H9 (cell line): Measurements from ENCODE around the gene IL1A. TPM values are rescaled to one million over a fixed set of nuclear protein-coding genes. Genes with fewer than 3 reads are reported as not detected.

Experiments
- DNase-seq: peaks from one replicate; pipeline ENCODE4 v3.0.0-alpha.2; 2017
- H2AFZ ChIP-seq: one replicate; pipeline ENCODE4 v1.6.1; 2013; ENCODE audit warnings: mild to moderate bottlenecking, low read length, control low read depth, moderate library complexity
- H2AK5ac ChIP-seq: 2 replicates; pipeline ENCODE4 v1.6.1; 2013; ENCODE audit warnings: low read length, control low read depth, mixed read lengths; ENCODE audit not compliant: insufficient read length
- H2BK120ac ChIP-seq: one replicate; pipeline ENCODE4 v1.6.1; 2013; ENCODE audit warnings: low read depth, mild to moderate bottlenecking, low read length, control low read depth, inconsistent platforms; ENCODE audit not compliant: poor library complexity, severe bottlenecking
- H2BK12ac ChIP-seq: 2 replicates; pipeline ENCODE4 v1.6.1; 2013; ENCODE audit warnings: low read length, control low read depth, mixed read lengths, low read depth; ENCODE audit not compliant: insufficient read length
- H2BK15ac ChIP-seq: 2 replicates; pipeline ENCODE4 v1.6.1; 2013; ENCODE audit warnings: low read depth, low read length, control low read depth
- H2BK20ac ChIP-seq: one replicate; pipeline ENCODE4 v1.6.1; 2013; ENCODE audit warnings: low read depth, mild to moderate bottlenecking, low read length, control low read depth, inconsistent platforms; ENCODE audit not compliant: poor library complexity, severe bottlenecking
- H2BK5ac ChIP-seq: 2 replicates; pipeline ENCODE4 v1.6.1; 2013; ENCODE audit warnings: low read length, control low read depth, mixed read lengths; ENCODE audit not compliant: insufficient read length
- H3K14ac ChIP-seq: 2 replicates; pipeline ENCODE4 v1.6.1; 2013; ENCODE audit warnings: low read length, control low read depth; ENCODE audit not compliant: insufficient read depth
- H3K18ac ChIP-seq: 2 replicates; pipeline ENCODE4 v1.6.1; 2013; ENCODE audit warnings: low read depth, mild to moderate bottlenecking, mixed read lengths, low read length, control low read depth; ENCODE audit not compliant: insufficient read length
- H3K23ac ChIP-seq: 2 replicates; pipeline ENCODE4 v1.6.1; 2013; ENCODE audit warnings: low read length, control low read depth, mixed read lengths, low read depth; ENCODE audit not compliant: insufficient read length
- H3K23me2 ChIP-seq: 2 replicates; pipeline ENCODE4 v1.6.1; 2013; ENCODE audit warnings: low read depth, mild to moderate bottlenecking, mixed read lengths, low read length, control low read depth; ENCODE audit not compliant: insufficient read length, poor library complexity, severe bottlenecking
- H3K27ac ChIP-seq: 2 replicates; pipeline ENCODE4 v1.5.1; 2013; ENCODE audit warnings: low read length, control low read depth, mixed read lengths, low read depth; ENCODE audit not compliant: insufficient read length
- H3K27me3 ChIP-seq: 2 replicates; pipeline ENCODE4 v1.6.1; 2013; ENCODE audit warnings: low read length, control low read depth, inconsistent platforms; ENCODE audit not compliant: insufficient read depth
- H3K4ac ChIP-seq: 2 replicates; pipeline ENCODE4 v1.6.1; 2013; ENCODE audit warnings: low read depth, mild to moderate bottlenecking, control low read depth, inconsistent platforms, low read length, moderate library complexity
- H3K4me1 ChIP-seq: 2 replicates; pipeline ENCODE4 v1.6.1; 2013; ENCODE audit warnings: low read length, control low read depth, inconsistent platforms; ENCODE audit not compliant: insufficient read depth
- H3K4me2 ChIP-seq: 2 replicates; pipeline ENCODE4 v1.6.1; 2013; ENCODE audit warnings: low read length, control low read depth, mixed read lengths; ENCODE audit not compliant: insufficient read length, insufficient read depth
- H3K56ac ChIP-seq: 2 replicates; pipeline ENCODE4 v1.6.1; 2013; ENCODE audit warnings: low read depth, mild to moderate bottlenecking, mixed read lengths, low read length, control low read depth; ENCODE audit not compliant: insufficient read length
- H3K79me1 ChIP-seq: 2 replicates; pipeline ENCODE4 v1.6.1; 2013; ENCODE audit warnings: low read depth, mild to moderate bottlenecking, moderate library complexity, low read length, control low read depth, inconsistent platforms; ENCODE audit not compliant: insufficient read depth, poor library complexity, severe bottlenecking
- H3K79me2 ChIP-seq: 2 replicates; pipeline ENCODE4 v1.6.1; 2013; ENCODE audit warnings: low read length, control low read depth, inconsistent platforms; ENCODE audit not compliant: insufficient read depth
- H3K9ac ChIP-seq: 2 replicates; pipeline ENCODE4 v1.6.1; 2013; ENCODE audit warnings: low read length, control low read depth, mixed read lengths; ENCODE audit not compliant: insufficient read length; ENCODE audit errors: extremely low read depth
- H3K9me3 ChIP-seq: one replicate; pipeline ENCODE4 v1.6.1; 2013; ENCODE audit warnings: low read depth, low read length, inconsistent platforms; ENCODE audit not compliant: control insufficient read depth
- H3T11ph ChIP-seq: one replicate; pipeline ENCODE4 v1.6.1; 2013; ENCODE audit warnings: mild to moderate bottlenecking, low read length, control low read depth, inconsistent platforms
- H4K20me1 ChIP-seq: one replicate; pipeline ENCODE4 v1.6.1; 2013; ENCODE audit not compliant: control insufficient read depth, insufficient read length, insufficient read depth
- H4K5ac ChIP-seq: 2 replicates; pipeline ENCODE4 v1.6.1; 2013; ENCODE audit warnings: low read depth, mild to moderate bottlenecking, mixed read lengths, low read length, control low read depth; ENCODE audit not compliant: insufficient read length
- H4K8ac ChIP-seq: replicated peaks from 2 replicates; pipeline ENCODE4 v1.6.1; 2013; ENCODE audit warnings: low read length, control low read depth, mixed read lengths, low read depth; ENCODE audit not compliant: insufficient read length
- H4K91ac ChIP-seq: 2 replicates; pipeline ENCODE4 v1.6.1; 2013; ENCODE audit warnings: low read depth, mild to moderate bottlenecking, moderate library complexity, mixed read lengths, low read length, control low read depth; ENCODE audit not compliant: insufficient read length
- H3K27ac Mint-ChIP-seq, 3 experiments: 2 replicates in 2 of 3; 3 replicates in 1 of 3; pipeline ENCODE4 v1.8.0; 2020 to 2021; ENCODE audit warnings: mixed read lengths in 3 of 3, mild to moderate bottlenecking in 1 of 3, moderate library complexity in 1 of 3
- H3K27me3 Mint-ChIP-seq: 2 replicates; pipeline ENCODE4 v1.8.0; 2021; ENCODE audit warnings: low read depth, mild to moderate bottlenecking, moderate library complexity, mixed read lengths
- H3K36me3 Mint-ChIP-seq, 3 experiments: 2 replicates in 2 of 3; 3 replicates in 1 of 3; pipeline ENCODE4 v1.8.0; 2020 to 2021; ENCODE audit warnings: low read depth in 3 of 3, mixed read lengths in 3 of 3; ENCODE audit not compliant: insufficient read depth in 1 of 3
- H3K4me1 Mint-ChIP-seq, 2 experiments: 2 replicates each; pipeline ENCODE4 v1.8.0; 2020; ENCODE audit warnings: mixed read lengths in 2 of 2
- H3K4me3 Mint-ChIP-seq, 2 experiments: 2 replicates in 1 of 2; 3 replicates in 1 of 2; pipeline ENCODE4 v1.8.0; 2020 to 2021; ENCODE audit warnings: mild to moderate bottlenecking in 2 of 2, mixed read lengths in 2 of 2, moderate library complexity in 1 of 2
- H3K9me3 Mint-ChIP-seq, 2 experiments: 2 replicates in 1 of 2; 3 replicates in 1 of 2; pipeline ENCODE4 v1.8.0; 2020; ENCODE audit warnings: mild to moderate bottlenecking in 2 of 2, mixed read lengths in 2 of 2, moderate library complexity in 1 of 2
- CTCF ChIP-seq: fragments of 200-600 bp; sonication (generic); conservative IDR thresholded peaks from 3 replicates; pipeline ENCODE4 v1.8.0; 2021; ENCODE audit warnings: antibody characterized with exemption, mild to moderate bottlenecking
- WGBS: extraction: QIAGEN DNeasy Blood & Tissue Kit; methylation state at CpG from one replicate; pipeline ENCODE4 v1.1.7; 2013; ENCODE audit warnings: missing lambda C conversion rate, low lambda C conversion rate, mixed read lengths; ENCODE audit not compliant: insufficient read length; ENCODE audit errors: extremely low coverage; 5-methylcytosine and 5-hydroxymethylcytosine counted together
- total RNA-seq: library from RNA; stranded (reverse); gene quantifications from 2 replicates; pipeline ENCODE4 v1.2.1, GENCODE V29; 2021

Gene IL1A
- total RNA-seq, 1 experiment from 2014 or later: 0.35 TPM

DNA sequence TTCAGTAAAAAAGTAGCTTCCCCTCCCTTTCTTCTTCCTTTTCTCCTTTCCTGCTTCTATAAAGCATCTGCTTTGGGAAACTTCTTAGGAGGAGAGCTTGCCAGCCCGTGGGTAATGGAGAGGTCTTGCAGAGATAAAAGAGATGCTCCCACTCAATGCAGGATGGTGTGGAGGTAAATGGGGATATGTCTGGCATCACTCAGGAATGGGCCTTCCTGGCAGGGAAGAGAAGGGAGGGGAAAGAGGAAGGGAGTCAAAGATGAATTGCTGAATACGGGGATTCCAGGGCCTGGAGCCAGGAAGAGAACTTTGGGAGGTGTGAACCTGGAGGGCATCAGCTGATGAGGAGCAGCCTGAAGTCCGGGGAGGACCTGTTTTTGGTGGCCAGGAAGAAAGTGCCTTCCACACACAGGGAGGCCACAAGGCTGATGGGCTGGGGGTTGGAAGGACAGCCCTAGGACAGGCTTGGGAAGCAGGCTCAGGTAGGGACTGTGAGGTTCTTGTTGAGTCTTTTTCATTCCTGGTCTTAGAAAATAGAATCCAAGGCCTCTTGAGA is 27.1 kb upstream of the IL1A start:
- H3K14ac ChIP-seq: no peak overlapping the region
- no peaks in the 10 kb centered on the region for H3K79me2 ChIP-seq
- no peak overlapping the region for H3K4ac ChIP-seq
- H3K36me3 Mint-ChIP-seq: peaks cover 0 to 8% (median 0%) of the 10 kb centered on the region in 3 experiments; a peak in 4 of 7 replicates
- WGBS: no CpG with 5 or more reads among the region's 3 CpGs
- no peak overlapping the region for H3K18ac ChIP-seq
- H4K20me1 ChIP-seq: no peaks in the 10 kb centered on the region
- H3K4me1 ChIP-seq: peaks cover 10% of the 10 kb centered on the region; the same call in 1 of the 2 replicates
- H3K23ac ChIP-seq: no peak overlapping the region
- H2BK15ac ChIP-seq: no peak overlapping the region
- peak overlapping the region in 1 of 3 experiments; percentile 47; a peak in 2 of 7 replicates for H3K27ac Mint-ChIP-seq
- H3K27ac ChIP-seq: no peak overlapping the region
- no peak overlapping the region for H4K5ac ChIP-seq
- DNase-seq: no peak
- H3T11ph ChIP-seq: no peak overlapping the region
- no peak overlapping the region for H2AK5ac ChIP-seq
- H3K9me3 ChIP-seq: no peaks in the 10 kb centered on the region
- H2AFZ ChIP-seq: no peak overlapping the region
- H3K27me3 Mint-ChIP-seq: no peaks in the 10 kb centered on the region
- no peaks in the 10 kb centered on the region for H3K79me1 ChIP-seq
- no peak overlapping the region for H4K8ac ChIP-seq
- H3K23me2 ChIP-seq: no peaks in the 10 kb centered on the region
- no peak overlapping the region for H4K91ac ChIP-seq
- H3K9me3 Mint-ChIP-seq: peaks cover 0 to 3% of the 10 kb centered on the region in 2 experiments; a peak in 1 of 5 replicates
- H3K4me1 Mint-ChIP-seq: peaks cover 39% of the 10 kb centered on the region in 2 experiments
- no peak overlapping the region for H3K9ac ChIP-seq
- H2BK12ac ChIP-seq: no peak overlapping the region
- H3K4me2 ChIP-seq: no peak overlapping the region
- no peak overlapping the region for H3K4me3 Mint-ChIP-seq
- H2BK20ac ChIP-seq: no peak overlapping the region
- H2BK5ac ChIP-seq: no peak overlapping the region
- H3K27me3 ChIP-seq: no peaks in the 10 kb centered on the region
- H3K56ac ChIP-seq: no peak overlapping the region
- TF ChIP-seq CTCF: no peak
- no peak overlapping the region for H2BK120ac ChIP-seq
